GM18505 (cell line): ENCODE measurements around the gene CLDN16.

Experiments
- ATAC-seq: cut with Tn5 transposase; IDR thresholded peaks from one replicate; pipeline ENCODE4 v1.9.1; 2021; ENCODE audit not compliant: unreplicated experiment
- POLR2A ChIP-seq: IDR thresholded peaks from 4 replicates; pipeline ENCODE4 v1.6.1; 2011; ENCODE audit warnings: borderline replicate concordance; ENCODE audit not compliant: insufficient read depth, insufficient read length; ENCODE audit errors: extremely low read depth

Gene CLDN16

GRCh38 chr3:190436331-190436730, 48.4 kb downstream of the CLDN16 start:
- ATAC-seq, result no peak
- TF ChIP-seq POLR2A, result no peak

DNA sequence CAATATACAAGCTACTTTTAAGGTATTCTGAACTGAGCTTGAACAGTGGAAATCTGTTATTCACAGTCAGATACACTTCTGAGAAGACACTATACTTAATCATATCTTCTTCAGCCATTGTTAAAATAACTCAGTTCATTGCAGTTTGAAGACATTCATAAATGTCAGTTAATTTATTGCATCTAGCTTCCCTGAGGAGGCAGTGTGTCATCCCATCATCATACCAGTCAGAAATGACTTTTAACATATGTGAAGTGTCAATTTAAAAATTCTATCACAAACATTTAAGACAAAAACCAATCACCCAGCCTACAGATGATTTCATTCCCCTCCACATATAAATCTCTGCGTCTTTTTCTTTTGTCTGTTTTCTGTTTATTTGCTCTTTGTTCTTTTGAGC, 54.3 kb downstream of the CLDN16 start:
- no peak for ATAC-seq
- no peak for TF ChIP-seq POLR2A

GRCh38 chr3:190443257-190443656, 55.3 kb downstream of the CLDN16 start:
- no peak for TF ChIP-seq POLR2A
- ATAC-seq, result no peak

- no peak for ATAC-seq
- no peak for TF ChIP-seq POLR2A
These were observed 56.0 kb downstream of the CLDN16 start for GRCh38 chr3:190444006-190444405.

GRCh38 chr3:190444576-190445145, 56.7 kb downstream of the CLDN16 start:
- ATAC-seq, result no peak
- no peak for TF ChIP-seq POLR2A

- no peak for TF ChIP-seq POLR2A
- no peak for ATAC-seq
These were observed 58.8 kb downstream of the CLDN16 start for GRCh38 chr3:190446573-190447279.

DNA sequence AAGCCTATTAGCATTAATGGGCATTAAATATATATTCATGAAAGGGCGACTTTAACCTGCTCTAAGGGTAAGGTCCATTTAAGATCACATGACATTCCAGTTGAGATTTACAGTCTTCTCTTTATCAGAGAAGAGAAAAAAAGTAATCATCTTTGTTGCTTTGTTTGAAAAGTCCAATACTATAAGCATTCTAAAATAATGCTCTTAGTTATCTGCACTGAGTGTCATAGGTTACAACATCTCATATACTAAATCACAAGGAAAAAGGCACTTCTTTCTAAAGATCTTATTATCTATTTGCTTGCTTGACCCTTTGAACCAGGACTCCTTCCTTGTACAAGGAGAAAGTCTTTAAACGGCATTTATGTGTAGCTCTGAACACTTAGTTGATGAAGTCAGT, 60.3 kb downstream of the CLDN16 start:
- TF ChIP-seq POLR2A, result no peak
- ATAC-seq, result no peak

DNA sequence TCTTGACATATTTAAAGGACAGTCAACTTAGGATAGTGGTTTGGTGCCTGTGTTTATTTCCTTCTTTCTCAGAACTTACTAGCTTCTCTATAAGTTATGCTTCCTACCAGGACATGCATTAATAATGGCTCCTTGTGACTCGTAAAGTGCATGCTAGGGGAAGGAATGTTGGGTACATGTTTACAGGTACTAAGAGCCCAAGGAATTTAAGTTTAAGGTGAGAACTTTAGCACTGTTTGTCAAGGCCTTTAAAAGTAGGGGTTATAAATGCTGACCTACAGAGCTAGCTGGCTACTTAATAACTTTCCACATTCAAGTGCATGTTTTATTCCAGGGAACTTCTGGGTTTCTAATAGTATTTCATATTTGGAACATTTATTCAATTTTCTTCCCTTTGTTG, 61.8 kb downstream of the CLDN16 start, which contains the start of gene TMEM207:
Gene TMEM207, minus strand, starts transcription at position 101 of the 400 bp plus-strand sequence. Its CDS starts 92 bp downstream, at position 9.
- TF ChIP-seq POLR2A, result no peak
- ATAC-seq, result no peak

- TF ChIP-seq POLR2A, result no peak
- no peak for ATAC-seq
These were observed 67.9 kb downstream of the CLDN16 start for GRCh38 chr3:190455828-190456227.

GRCh38 chr3:190456770-190457169, 68.8 kb downstream of the CLDN16 start:
- no peak for TF ChIP-seq POLR2A
- no peak for ATAC-seq

GRCh38 chr3:190458040-190458439, 70.1 kb downstream of the CLDN16 start:
- no peak for ATAC-seq
- no peak for TF ChIP-seq POLR2A
